Measurements from ENCODE around the gene CSGALNACT2. TPM values are rescaled to one million over a fixed set of nuclear protein-coding genes. Genes with fewer than 3 reads are reported as not detected.

CSGALNACT2 gene
- total and polyA plus RNA-seq, 2 donors (not counting 1 experiment from before 2014, with no cell fraction given) = 10.9 to 24.0 TPM

DNA sequence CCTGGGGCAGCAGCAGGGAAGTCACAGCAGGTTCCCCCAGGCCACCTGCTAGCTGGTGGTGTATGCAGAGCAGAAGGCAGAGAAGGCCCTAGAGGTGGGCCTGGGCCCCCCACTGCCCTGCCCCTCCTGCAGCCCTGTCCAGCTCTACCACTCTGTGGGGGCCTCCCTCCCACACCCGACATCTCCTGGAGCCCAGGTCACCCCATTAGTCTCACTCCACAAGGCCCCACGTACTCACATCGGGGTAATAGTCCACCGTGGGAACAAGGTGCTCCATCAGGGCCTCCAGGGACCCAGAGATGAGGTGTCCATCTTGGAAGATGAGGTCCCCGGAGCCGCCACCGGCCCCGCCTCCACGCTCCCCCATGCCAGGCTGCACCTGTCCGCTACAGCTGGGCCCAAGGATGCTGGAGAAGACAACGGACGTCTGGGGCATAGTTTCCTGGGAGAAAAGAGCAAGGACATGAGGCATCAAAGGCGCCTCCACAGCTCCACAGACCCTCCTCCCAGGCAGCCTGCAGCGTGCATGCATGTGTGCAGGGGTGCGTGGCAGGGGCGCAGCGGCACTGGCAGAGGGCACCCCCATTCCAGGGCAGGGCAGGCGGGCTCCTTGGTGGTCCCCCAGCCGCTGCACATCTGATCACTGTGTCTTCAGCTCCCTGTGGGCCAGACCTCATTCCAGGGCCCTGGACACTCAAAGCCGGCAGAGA lies 67.6 kb downstream of the CSGALNACT2 start:
- H3K9ac ChIP-seq (ENCODE audit: low read length) = no peak overlapping the region
- H3K27me3 Mint-ChIP-seq = no peaks in the 10 kb centered on the region
- no peak overlapping the region for H3K4me3 ChIP-seq (ENCODE audit: control extremely low read depth in 1 of 5, extremely low read depth in 1 of 5, insufficient read depth in 1 of 5, low read depth in 2 of 5, low read length in 4 of 5)
- ATAC-seq (ENCODE audit: low read depth) = no peak
- H3K4me1 ChIP-seq (ENCODE audit: control insufficient read depth in 2 of 2, insufficient read depth in 2 of 2, low read length in 2 of 2) = peaks cover 7 to 16% of the 10 kb centered on the region in 2 donors
- H3K27ac ChIP-seq (ENCODE audit: low read length in 2 of 2) = no peak overlapping the region
- H4K20me1 ChIP-seq (ENCODE audit: control insufficient read depth, insufficient read depth, low read length, poor library complexity, severe bottlenecking) = no peaks in the 10 kb centered on the region
- H3K9me3 ChIP-seq (ENCODE audit: control extremely low read depth in 1 of 3, control insufficient read depth in 2 of 3, insufficient read depth in 1 of 3, low read length in 2 of 3) = peaks cover 0 to 7% (median 0%) of the 10 kb centered on the region in 3 donors
- ChIA-PET POLR2A (no interaction called here), CTCF (interaction anchor here (1.0 to 2.1 kb wide), 5 partner anchors 13 to 257 kb away, joined by 3 to 7 read pairs (median 5); partner anchors contain the start of gene CSGALNACT2)
- no peaks in the 10 kb centered on the region for H3K27me3 ChIP-seq (replicated peaks in 1 of 4; ENCODE audit: control extremely low read depth in 1 of 4, control insufficient read depth in 3 of 4, insufficient read depth in 4 of 4, low read length in 3 of 4)
- H3K4me3 Mint-ChIP-seq = no peak overlapping the region
- H3K27ac Mint-ChIP-seq = no peak overlapping the region
- no peaks in the 10 kb centered on the region for H3K36me3 ChIP-seq (replicated peaks in 1 of 2; ENCODE audit: control extremely low read depth in 1 of 2, control insufficient read depth in 1 of 2, extremely low read depth in 1 of 2, insufficient read depth in 2 of 2, low read length in 1 of 2)
- H3K79me2 ChIP-seq (ENCODE audit: control insufficient read depth, insufficient read depth, low read length) = no peaks in the 10 kb centered on the region
- H3K4me1 Mint-ChIP-seq = peaks cover 9% of the 10 kb centered on the region
- H3K9me3 Mint-ChIP-seq (ENCODE audit: insufficient read depth) = no peaks in the 10 kb centered on the region
- no peak for TF ChIP-seq CTCF (IDR thresholded peaks at IDR 0.05)
- TF ChIP-seq EZH2 (IDR thresholded peaks at IDR 0.05; ENCODE audit: borderline replicate concordance, insufficient read depth, low read depth, low read length, poor library complexity, severe bottlenecking) = no peak
- H3K4me2 ChIP-seq (replicated peaks; ENCODE audit: low read depth, low read length, poor library complexity, severe bottlenecking) = no peak overlapping the region
- 94% methylated on average over 19 of the region's 20 CpGs for WGBS (ENCODE audit: insufficient coverage)
- intact Hi-C loops (cut with micrococcal nuclease) = loop anchor here (5.0 kb wide), 1 partner anchor 141 kb away; no protein-coding TSS in a partner anchor
- no peak overlapping the region for H2AFZ ChIP-seq (ENCODE audit: insufficient read depth, low read depth, low read length, poor library complexity, severe bottlenecking)
- DNase-seq = no peak

Measured in B cell (primary cell).